A549 (cell line): ENCODE data around the gene CFAP126. TPM values are rescaled to one million over a fixed set of nuclear protein-coding genes. Genes with fewer than 3 reads are reported as not detected.

Experiments
- ATAC-seq, 2 experiments: fragments of 200-7000 bp in 1 of 2; fragments of >200 bp in 1 of 2; cut with Nextera tagmentation in 1 of 2; cut with Tn5 transposase in 1 of 2; 3 replicates each; pipeline versions ENCODE4 v1.8.0 to v1.9.1; 2018 to 2020; ENCODE audit warnings: mild to moderate bottlenecking in 1 of 2, moderate library complexity in 1 of 2
- CTCF ChIA-PET: fragments of 300-600 bp; sonication (Branson Sonifier 250); formaldehyde crosslinking; extraction: SDS; loops from one replicate; lab custom pipeline; 2021; ENCODE audit warnings: antibody characterized with exemption, inconsistent platforms; lab: Yijun Ruan, JAX
- POLR2A ChIA-PET: fragments of 350-600 bp; formaldehyde crosslinking; extraction: SDS; loops from one replicate; lab custom pipeline; 2021; ENCODE audit warnings: antibody characterized with exemption, inconsistent platforms; lab: Yijun Ruan, JAX
- DNase-seq, 2 experiments: peaks; one replicate each; pipeline versions ENCODE4 v3.0.0 to v3.0.0-alpha.2; 2011 to 2016; ENCODE audit warnings: low read depth in 1 of 2, low spot score in 1 of 2
- FAIRE-seq: peaks from 2 replicates; lab custom pipeline; 2011; peaks lifted over from hg19 to GRCh38; lab: Jason Lieb, UNC
- H3K27ac ChIP-seq, 2 experiments: fragments of >200 bp; sonication (Bioruptor Twin); formaldehyde crosslinking; 3 replicates each; pipeline ENCODE4 v1.5.1; 2016 to 2017
- H3K4me1 ChIP-seq: fragments of >200 bp; sonication (Bioruptor Twin); formaldehyde crosslinking; 3 replicates; pipeline ENCODE4 v1.6.1; 2016
- H3K4me2 ChIP-seq: fragments of >200 bp; sonication (Bioruptor Twin); formaldehyde crosslinking; 3 replicates; pipeline ENCODE4 v1.6.1; 2016
- H3K4me3 ChIP-seq: fragments of >200 bp; sonication (Bioruptor Twin); formaldehyde crosslinking; 3 replicates; pipeline ENCODE4 v1.5.1; 2016
- H3K9me3 ChIP-seq: fragments of >200 bp; sonication (Bioruptor Twin); formaldehyde crosslinking; 3 replicates; pipeline ENCODE4 v1.6.1; 2016
- BCL3 ChIP-seq: fragments of >200 bp; sonication (Bioruptor Twin); formaldehyde crosslinking; IDR thresholded peaks from 3 replicates; pipeline ENCODE4 v1.6.1; 2016
- CBX2 ChIP-seq: fragments of 200-600 bp; sonication (generic); IDR thresholded peaks from 2 replicates; pipeline ENCODE4 v1.6.1; 2016; ENCODE audit warnings: low read depth, mild to moderate bottlenecking, borderline replicate concordance
- CBX8 ChIP-seq: fragments of 200-600 bp; sonication (generic); IDR thresholded peaks from 2 replicates; pipeline ENCODE4 v1.6.1; 2016
- CHD2 ChIP-seq: fragments of 150-350 bp; IDR thresholded peaks from 2 replicates; pipeline ENCODE4 v1.6.1; 2014; ENCODE audit warnings: low read length; ENCODE audit not compliant: partially characterized antibody
- CHD4 ChIP-seq: fragments of 200-600 bp; sonication (generic); IDR thresholded peaks from 2 replicates; pipeline ENCODE4 v1.6.1; 2016; ENCODE audit warnings: antibody characterized with exemption, mild to moderate bottlenecking, borderline replicate concordance
- EHF ChIP-seq: fragments of 250-450 bp; sonication (Bioruptor Pico); IDR thresholded peaks from 2 replicates; pipeline ENCODE4 v1.5.0; 2020; ENCODE audit warnings: mild to moderate bottlenecking
- EHMT2 ChIP-seq: fragments of 200-600 bp; sonication (generic); IDR thresholded peaks from 2 replicates; pipeline ENCODE4 v1.6.1; 2016; ENCODE audit warnings: antibody characterized with exemption, low read depth, mild to moderate bottlenecking, moderate library complexity
- EP300 ChIP-seq, 2 experiments: fragments of >200 bp; sonication (Bioruptor Twin); formaldehyde crosslinking; IDR thresholded peaks; 2 replicates in 1 of 2; 3 replicates in 1 of 2; pipeline ENCODE4 v1.6.1; 2016 to 2017
- ESRRA ChIP-seq: fragments of 150-350 bp; IDR thresholded peaks from 2 replicates; pipeline ENCODE4 v1.6.1; 2014; ENCODE audit warnings: mild to moderate bottlenecking, low read length, borderline replicate concordance
- FOSB ChIP-seq: fragments of 250-450 bp; sonication (Bioruptor Pico); IDR thresholded peaks from 2 replicates; pipeline ENCODE4 v1.5.0; 2020; ENCODE audit warnings: mild to moderate bottlenecking, moderate library complexity
- FOSL2 ChIP-seq, 2 experiments: fragments of 450-650 bp in 1 of 2; fragments of >200 bp in 1 of 2; sonication (Bioruptor Twin) in 1 of 2; formaldehyde crosslinking; IDR thresholded peaks; 2 replicates each; pipeline versions ENCODE4 v1.5.0 to v1.6.1; 2016 to 2020; ENCODE audit warnings: mild to moderate bottlenecking in 1 of 2, moderate library complexity in 1 of 2
- GATA3 ChIP-seq: IDR thresholded peaks from 2 replicates; pipeline ENCODE4 v1.6.1; 2012; ENCODE audit warnings: borderline replicate concordance
- HDAC2 ChIP-seq: fragments of 200-600 bp; sonication (generic); IDR thresholded peaks from 2 replicates; pipeline ENCODE4 v1.6.1; 2016
- HOXB13 ChIP-seq: fragments of 250-450 bp; sonication (Bioruptor Pico); IDR thresholded peaks from 2 replicates; pipeline ENCODE4 v1.5.0; 2020; ENCODE audit warnings: low read depth, mild to moderate bottlenecking, moderate library complexity
- HOXB5 ChIP-seq: fragments of 250-450 bp; sonication (Bioruptor Pico); IDR thresholded peaks from 2 replicates; pipeline ENCODE4 v1.5.0; 2020; ENCODE audit warnings: mild to moderate bottlenecking, moderate library complexity
- JUN ChIP-seq, 2 experiments: fragments of >200 bp; sonication (Bioruptor Twin); formaldehyde crosslinking; IDR thresholded peaks; 2 replicates in 1 of 2; 3 replicates in 1 of 2; pipeline ENCODE4 v1.6.1; 2016 to 2017
- JUNB ChIP-seq: fragments of >200 bp; sonication (Bioruptor Twin); formaldehyde crosslinking; IDR thresholded peaks from 2 replicates; pipeline ENCODE4 v1.6.1; 2016
- KDM1A ChIP-seq: fragments of 200-600 bp; sonication (generic); IDR thresholded peaks from 2 replicates; pipeline ENCODE4 v1.6.1; 2016; ENCODE audit warnings: low read depth, mild to moderate bottlenecking
- NFE2L2 ChIP-seq: fragments of 150-350 bp; conservative IDR thresholded peaks from 2 replicates; pipeline ENCODE4 v1.6.1; 2014; ENCODE audit warnings: low read length
- PBX3 ChIP-seq: IDR thresholded peaks from 2 replicates; pipeline ENCODE4 v1.6.1; 2012
- PHF8 ChIP-seq: fragments of 200-600 bp; sonication (generic); IDR thresholded peaks from 2 replicates; pipeline ENCODE4 v1.6.1; 2016; ENCODE audit warnings: low read depth, mild to moderate bottlenecking, antibody characterized with exemption, moderate library complexity, borderline replicate concordance
- RARB ChIP-seq: fragments of 250-450 bp; sonication (Bioruptor Pico); IDR thresholded peaks from 2 replicates; pipeline ENCODE4 v1.8.0; 2021; ENCODE audit warnings: mild to moderate bottlenecking, moderate library complexity
- RCOR1 ChIP-seq: fragments of 150-350 bp; IDR thresholded peaks from 2 replicates; pipeline ENCODE4 v1.6.1; 2014; ENCODE audit warnings: antibody characterized with exemption, low read length, low read depth
- RNF2 ChIP-seq: fragments of 200-600 bp; sonication (generic); IDR thresholded peaks from 2 replicates; pipeline ENCODE4 v1.6.1; 2016; ENCODE audit warnings: low read depth, mild to moderate bottlenecking, antibody characterized with exemption, moderate library complexity, borderline replicate concordance
- TFCP2L1 ChIP-seq: fragments of 250-450 bp; sonication (Bioruptor Pico); IDR thresholded peaks from 2 replicates; pipeline ENCODE4 v1.5.0; 2021; ENCODE audit warnings: mild to moderate bottlenecking
- TP53 ChIP-seq: fragments of 250-450 bp; sonication (Bioruptor Pico); IDR thresholded peaks from 2 replicates; pipeline ENCODE4 v1.5.0; 2021; ENCODE audit warnings: mild to moderate bottlenecking, moderate library complexity
- ZFP36 ChIP-seq: fragments of 450-650 bp; IDR thresholded peaks from 2 replicates; pipeline ENCODE4 v1.6.1; 2014; ENCODE audit warnings: borderline replicate concordance; ENCODE audit not compliant: partially characterized antibody
- ZNF302 ChIP-seq: fragments of 250-450 bp; sonication (Bioruptor Pico); IDR thresholded peaks from 2 replicates; pipeline ENCODE4 v1.9.0; 2021; ENCODE audit warnings: inconsistent platforms, mild to moderate bottlenecking, moderate library complexity
- ZSCAN20 ChIP-seq: fragments of 250-450 bp; sonication (Bioruptor Pico); IDR thresholded peaks from 2 replicates; pipeline ENCODE4 v1.8.0; 2022; ENCODE audit warnings: mild to moderate bottlenecking, moderate library complexity
- WGBS: methylation state at CpG from one replicate; pipeline ENCODE4 v1.1.6; 2017; ENCODE audit errors: missing lambda C conversion rate; 5-methylcytosine and 5-hydroxymethylcytosine counted together
- polyA plus RNA-seq, 4 experiments: library from polyadenylated mRNA; depleted of rRNA in 3 of 4; stranded (reverse); fragments of >200 nt; fragmentation: RNase III in 1 of 4; extraction: RNeasy Plus Mini Kit Qiagen cat#74134 plus additional on column Dnase treatment in 1 of 4; gene quantifications; 2 replicates in 3 of 4; 3 replicates in 1 of 4; pipeline ENCODE4 v1.2.3, GENCODE V29; 2011 to 2017
- TF ChIP-seq, protein P1 (sequence below): fragments of 150-350 bp; IDR thresholded peaks from 2 replicates; pipeline ENCODE4 v1.6.1; 2014; ENCODE audit warnings: low read depth, mild to moderate bottlenecking, low read length
- TF ChIP-seq, protein P2 (sequence below): IDR thresholded peaks from 2 replicates; pipeline ENCODE4 v1.6.1; 2012
- TF ChIP-seq, protein P3 (sequence below): fragments of 250-450 bp; sonication (Bioruptor Pico); IDR thresholded peaks from 2 replicates; pipeline ENCODE4 v1.5.0; 2020; ENCODE audit warnings: low read depth, mild to moderate bottlenecking, moderate library complexity

The CFAP126 gene
- polyA plus RNA-seq, 2 of the 4 experiments (the other 2 are of a cell fraction), result not detected

DNA sequence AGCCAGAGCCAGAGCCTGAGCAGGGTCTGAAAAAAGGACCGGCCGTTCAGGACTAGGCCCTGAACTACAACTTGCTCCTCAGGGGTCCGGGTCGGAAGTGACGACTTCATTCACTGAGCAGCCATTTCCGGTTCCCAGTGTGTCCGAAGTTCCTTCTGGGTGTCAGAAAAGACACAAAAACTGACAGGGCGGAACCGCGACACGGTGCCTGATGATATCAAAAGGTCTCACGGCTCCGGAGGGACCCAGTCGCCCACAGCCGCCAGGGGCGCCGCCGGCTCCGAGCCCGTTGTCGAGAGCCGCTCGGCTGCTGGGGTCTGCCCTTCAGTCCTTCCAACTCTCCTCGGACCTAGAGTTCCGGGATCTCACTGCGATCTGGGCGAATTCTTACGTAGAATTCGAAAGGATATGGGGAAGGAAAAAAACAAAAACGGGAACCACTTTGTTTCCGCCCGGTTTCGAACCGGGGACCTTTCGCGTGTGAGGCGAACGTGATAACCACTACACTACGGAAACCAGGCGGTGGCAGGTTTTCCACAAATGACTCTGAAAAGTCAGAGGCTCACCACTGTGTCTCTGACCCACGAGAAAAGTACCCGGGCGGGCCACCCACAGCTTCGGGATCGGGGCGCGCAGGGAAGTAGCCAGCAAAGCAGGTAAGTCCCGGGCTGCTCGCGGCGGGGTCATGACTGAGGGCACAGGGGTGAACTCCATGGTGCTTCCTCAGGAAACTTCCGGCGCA, 31.8 kb upstream of the CFAP126 start (continued):
- TF ChIP-seq PBX3, result peak; percentile 51; the same call in 1 of the 2 replicates
- no peak for TF ChIP-seq CHD4
- TF ChIP-seq, protein P1, sequence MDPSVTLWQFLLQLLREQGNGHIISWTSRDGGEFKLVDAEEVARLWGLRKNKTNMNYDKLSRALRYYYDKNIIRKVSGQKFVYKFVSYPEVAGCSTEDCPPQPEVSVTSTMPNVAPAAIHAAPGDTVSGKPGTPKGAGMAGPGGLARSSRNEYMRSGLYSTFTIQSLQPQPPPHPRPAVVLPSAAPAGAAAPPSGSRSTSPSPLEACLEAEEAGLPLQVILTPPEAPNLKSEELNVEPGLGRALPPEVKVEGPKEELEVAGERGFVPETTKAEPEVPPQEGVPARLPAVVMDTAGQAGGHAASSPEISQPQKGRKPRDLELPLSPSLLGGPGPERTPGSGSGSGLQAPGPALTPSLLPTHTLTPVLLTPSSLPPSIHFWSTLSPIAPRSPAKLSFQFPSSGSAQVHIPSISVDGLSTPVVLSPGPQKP, result 0 out of 2 replicates have a peak, but pooled peaks have one; percentile 2
- TF ChIP-seq RARB (CRISPR knock-in tag), result 0 out of 2 replicates have a peak, but pooled peaks have one; percentile 59
- no peak for TF ChIP-seq FOSL2 (IDR thresholded peaks at IDR 0.05)
- TF ChIP-seq FOSL2 (CRISPR knock-in tag; IDR thresholded peaks at IDR 0.05), result no peak
- TF ChIP-seq EP300 (IDR thresholded peaks at IDR 0.05), result no peak
- TF ChIP-seq, protein P2, sequence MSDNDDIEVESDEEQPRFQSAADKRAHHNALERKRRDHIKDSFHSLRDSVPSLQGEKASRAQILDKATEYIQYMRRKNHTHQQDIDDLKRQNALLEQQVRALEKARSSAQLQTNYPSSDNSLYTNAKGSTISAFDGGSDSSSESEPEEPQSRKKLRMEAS, result peak; percentile 58
- TF ChIP-seq JUN (IDR thresholded peaks at IDR 0.05), result peak; percentile 78 to 83
- TF ChIP-seq EHMT2, result no peak
- no peak for TF ChIP-seq RCOR1
- no peak for TF ChIP-seq NFE2L2
- no peak for TF ChIP-seq CBX2
- no peak for TF ChIP-seq TFCP2L1 (CRISPR knock-in tag)
- peak; percentile 44 for TF ChIP-seq CHD2
- no peak for TF ChIP-seq ZSCAN20 (CRISPR knock-in tag)
- TF ChIP-seq PHF8, result peak; percentile 82; the same call in 1 of the 2 replicates
- 0 out of 2 replicates have a peak, but pooled peaks have one; percentile 5 for TF ChIP-seq EHF (CRISPR knock-in tag)
- peak; percentile 6 for TF ChIP-seq ZFP36
- TF ChIP-seq TP53 (CRISPR knock-in tag), result no peak
- no peak for TF ChIP-seq ESRRA
- TF ChIP-seq HOXB5 (CRISPR knock-in tag), result 0 out of 2 replicates have a peak, but pooled peaks have one; percentile 59
- no peak for TF ChIP-seq HDAC2

DNA sequence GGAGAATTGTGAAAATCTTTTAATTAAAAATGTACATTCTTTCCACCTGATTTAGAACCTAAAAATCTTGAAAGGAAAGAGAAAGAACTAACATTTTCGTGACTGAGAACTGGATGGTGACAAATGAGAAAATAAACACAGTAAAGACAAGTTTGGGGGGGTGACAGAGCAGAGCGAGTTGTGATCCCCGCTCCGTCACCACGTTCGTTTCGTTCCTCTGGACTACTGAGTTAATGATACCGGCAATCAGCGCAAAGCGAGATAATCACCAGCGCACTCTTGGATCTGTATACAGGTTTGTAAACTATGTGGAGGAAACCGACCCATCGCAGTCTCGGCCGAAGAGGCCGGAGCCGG, 31.2 kb upstream of the CFAP126 start:
- peak in 1 of 2 experiments; percentile 35; a peak in 2 of 6 replicates for ATAC-seq
- 18% methylated on average over 17 of the region's 17 CpGs for WGBS
- H3K4me3 ChIP-seq, result peak overlapping the region; percentile 68
- no peaks in the 10 kb centered on the region for H3K9me3 ChIP-seq
- H3K4me2 ChIP-seq, result peak overlapping the region; percentile 90
- no peak for DNase-seq
- peak overlapping the region; percentile 94 to 97 for H3K27ac ChIP-seq
- H3K4me1 ChIP-seq, result peaks cover 21% of the 10 kb centered on the region
- no peak for FAIRE-seq
- CTCF ChIA-PET, result no interaction called here
- POLR2A ChIA-PET, result interaction anchor here (1.8 kb wide), 1 partner anchor 9 kb away, joined by 11 read pairs; no protein-coding TSS in a partner anchor
- TF ChIP-seq FOSB (no peak), HOXB5 (CRISPR knock-in tag) (no peak), BCL3 (no peak; the same call in 2 of the 3 replicates), PHF8 (0 out of 2 replicates have a peak, but pooled peaks have one; percentile 76), CBX8 (no peak), FOSL2 (IDR thresholded peaks at IDR 0.05) (no peak), FOSL2 (CRISPR knock-in tag; IDR thresholded peaks at IDR 0.05) (no peak), HOXB13 (CRISPR knock-in tag) (no peak; the same call in none of the 2 replicates), RNF2 (no peak), JUNB (no peak), ESRRA (no peak), EHF (CRISPR knock-in tag) (0 out of 2 replicates have a peak, but pooled peaks have one; percentile 42), ZNF302 (CRISPR knock-in tag) (0 out of 2 replicates have a peak, but pooled peaks have one; percentile 14), CHD4 (0 out of 2 replicates have a peak, but pooled peaks have one; percentile 19), KDM1A (no peak), GATA3 (no peak), RARB (CRISPR knock-in tag) (no peak), EHMT2 (no peak)
- TF ChIP-seq, protein P3, sequence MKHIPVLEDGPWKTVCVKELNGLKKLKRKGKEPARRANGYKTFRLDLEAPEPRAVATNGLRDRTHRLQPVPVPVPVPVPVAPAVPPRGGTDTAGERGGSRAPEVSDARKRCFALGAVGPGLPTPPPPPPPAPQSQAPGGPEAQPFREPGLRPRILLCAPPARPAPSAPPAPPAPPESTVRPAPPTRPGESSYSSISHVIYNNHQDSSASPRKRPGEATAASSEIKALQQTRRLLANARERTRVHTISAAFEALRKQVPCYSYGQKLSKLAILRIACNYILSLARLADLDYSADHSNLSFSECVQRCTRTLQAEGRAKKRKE (CRISPR knock-in tag), result peak; percentile 79; the same call in 1 of the 2 replicates
